ENCODE data around the gene MAPKAP1.

GRCh38 chr9:125655066-125655633 is 51.9 kb downstream of the MAPKAP1 start:
- TF ChIP-seq TAF1 (CRISPR knock-in tag; IDR thresholded peaks at IDR 0.05) (no peak), PRDM10 (CRISPR knock-in tag; IDR thresholded peaks at IDR 0.05; ENCODE audit: low read depth) (no peak), POLR2A (IDR thresholded peaks at IDR 0.05; ENCODE audit: insufficient read depth in 1 of 2, low read depth in 2 of 2, low read length in 2 of 2) (no peak), ZNF556 (CRISPR knock-in tag; IDR thresholded peaks at IDR 0.05; ENCODE audit: borderline replicate concordance) (no peak), ZNF414 (CRISPR knock-in tag; IDR thresholded peaks at IDR 0.05) (no peak), CC2D1A (CRISPR knock-in tag; IDR thresholded peaks at IDR 0.05) (no peak)

All from HepG2 (cell line).